AG04450 (cell line): ENCODE measurements around the gene EBP. TPM values are rescaled to one million over a fixed set of nuclear protein-coding genes. Genes with fewer than 3 reads are reported as not detected.
A peak's percentile ranks its signal among the peaks of the same experiment; 100 is the strongest.

Source experiments
- CTCF ChIA-PET: fragments of 300-600, 350-600 bp; formaldehyde crosslinking; extraction: SDS; loops from one replicate; lab custom pipeline; 2022; ENCODE audit warnings: antibody characterized with exemption, inconsistent platforms; lab: Charles Lee
- POLR2A ChIA-PET: fragments of 350-600 bp; formaldehyde crosslinking; extraction: SDS; loops from one replicate; lab custom pipeline; 2021; ENCODE audit warnings: antibody characterized with exemption, inconsistent platforms; lab: Yijun Ruan, JAX
- DNase-seq: peaks from one replicate; pipeline ENCODE4 v3.0.0-alpha.2; 2011; ENCODE audit warnings: low read depth, low spot score
- H3K27ac ChIP-seq: one replicate; pipeline ENCODE4 v1.5.1; 2012; ENCODE audit warnings: low read depth, low read length, control low read depth
- H3K27me3 ChIP-seq: one replicate; pipeline ENCODE4 v1.6.0; 2012; ENCODE audit warnings: low read length; ENCODE audit not compliant: control insufficient read depth, insufficient read depth
- H3K4me3 ChIP-seq: 2 replicates; pipeline ENCODE4 v1.5.1; 2011; ENCODE audit warnings: mild to moderate bottlenecking, low read depth, low read length, control low read depth
- H3K9me3 ChIP-seq: 2 replicates; pipeline ENCODE4 v1.5.1; 2012; ENCODE audit warnings: low read length; ENCODE audit not compliant: control insufficient read depth, insufficient read depth
- polyA minus RNA-seq: library from RNA; depleted of rRNA, polyadenylated mRNA; stranded (reverse); fragments of >200 nt; gene quantifications from 2 replicates; pipeline ENCODE4 v1.2.3, GENCODE V29; 2011; rRNA and poly(A)+ RNA removed
- polyA plus RNA-seq: library from polyadenylated mRNA; depleted of rRNA; stranded (reverse); fragments of >200 nt; gene quantifications from 2 replicates; pipeline ENCODE4 v1.2.3, GENCODE V29; 2011; rRNA removed
- TF ChIP-seq, protein P1 (sequence below): IDR thresholded peaks from 2 replicates; pipeline ENCODE4 v1.5.1; 2011; ENCODE audit warnings: low read depth, low read length, control low read depth, inconsistent platforms

The EBP gene
- polyA plus RNA-seq (19.8 and 23.8 TPM in 2 replicates), polyA minus RNA-seq (35.1 and 41.7 TPM in 2 replicates)

DNA sequence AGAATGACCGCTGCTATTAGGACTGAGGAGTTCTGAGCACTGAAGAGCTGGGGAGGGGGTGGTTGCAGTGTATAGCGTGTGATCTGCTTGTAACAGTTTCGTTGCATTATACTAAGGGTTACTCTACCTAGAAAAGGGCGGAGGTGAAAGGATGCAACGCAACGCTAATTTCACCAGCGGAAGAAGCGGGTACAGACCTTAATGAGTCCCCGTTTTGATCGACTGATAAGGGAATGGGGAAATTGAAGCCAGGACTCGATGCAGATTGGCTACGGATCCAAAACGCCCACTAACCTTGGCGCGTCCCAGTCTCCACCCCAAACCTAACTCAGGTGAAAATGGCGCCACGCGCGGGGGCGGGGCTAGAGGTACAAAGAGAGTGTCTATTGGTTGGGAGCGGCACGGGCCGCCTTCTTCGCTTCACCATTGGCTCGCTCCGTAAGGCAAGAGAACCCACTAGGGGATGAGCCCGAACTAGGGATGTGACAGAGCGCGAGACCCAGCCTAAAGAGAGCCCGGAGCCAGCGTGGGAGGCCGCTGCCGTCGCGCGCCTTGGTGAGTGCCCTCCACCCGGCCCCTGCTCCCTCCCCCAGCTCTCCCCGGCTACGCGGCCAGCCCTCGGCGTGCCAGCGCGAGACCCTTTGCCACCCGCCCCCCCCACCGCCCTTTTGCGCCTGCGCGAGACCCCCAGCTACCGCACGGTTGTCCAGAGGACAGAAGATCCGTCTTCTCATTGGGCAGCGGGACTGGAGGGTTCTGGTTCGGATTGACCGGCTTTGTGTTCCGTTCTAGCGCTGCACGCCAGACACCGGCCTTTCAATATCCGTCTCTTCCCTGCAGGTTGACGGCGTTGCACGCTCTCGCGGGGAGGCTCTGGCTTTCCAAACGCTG, at the start of gene EBP:
Gene EBP, plus strand, starts transcription at position 456 of the 891 bp plus-strand sequence. CDS start 1,964 bp downstream, outside the sequence.
- no peaks in the 10 kb centered on the region for H3K9me3 ChIP-seq
- TF ChIP-seq, protein P1, sequence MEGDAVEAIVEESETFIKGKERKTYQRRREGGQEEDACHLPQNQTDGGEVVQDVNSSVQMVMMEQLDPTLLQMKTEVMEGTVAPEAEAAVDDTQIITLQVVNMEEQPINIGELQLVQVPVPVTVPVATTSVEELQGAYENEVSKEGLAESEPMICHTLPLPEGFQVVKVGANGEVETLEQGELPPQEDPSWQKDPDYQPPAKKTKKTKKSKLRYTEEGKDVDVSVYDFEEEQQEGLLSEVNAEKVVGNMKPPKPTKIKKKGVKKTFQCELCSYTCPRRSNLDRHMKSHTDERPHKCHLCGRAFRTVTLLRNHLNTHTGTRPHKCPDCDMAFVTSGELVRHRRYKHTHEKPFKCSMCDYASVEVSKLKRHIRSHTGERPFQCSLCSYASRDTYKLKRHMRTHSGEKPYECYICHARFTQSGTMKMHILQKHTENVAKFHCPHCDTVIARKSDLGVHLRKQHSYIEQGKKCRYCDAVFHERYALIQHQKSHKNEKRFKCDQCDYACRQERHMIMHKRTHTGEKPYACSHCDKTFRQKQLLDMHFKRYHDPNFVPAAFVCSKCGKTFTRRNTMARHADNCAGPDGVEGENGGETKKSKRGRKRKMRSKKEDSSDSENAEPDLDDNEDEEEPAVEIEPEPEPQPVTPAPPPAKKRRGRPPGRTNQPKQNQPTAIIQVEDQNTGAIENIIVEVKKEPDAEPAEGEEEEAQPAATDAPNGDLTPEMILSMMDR: no peak
- CTCF ChIA-PET: interaction anchor here (0.6 kb wide), 1 partner anchor 55 kb away, joined by 3 read pairs; no protein-coding TSS in a partner anchor
- DNase-seq: peak; percentile 37
- H3K27me3 ChIP-seq: no peaks in the 10 kb centered on the region
- POLR2A ChIA-PET: interaction anchor here (0.6 to 0.7 kb wide), 2 partner anchors 57 to 495 kb away, joined by 3 to 4 read pairs; no protein-coding TSS in a partner anchor
- peak within 1 kb of the TSS; percentile 72 for H3K4me3 ChIP-seq
- H3K27ac ChIP-seq: no peak within 1 kb of the TSS

DNA sequence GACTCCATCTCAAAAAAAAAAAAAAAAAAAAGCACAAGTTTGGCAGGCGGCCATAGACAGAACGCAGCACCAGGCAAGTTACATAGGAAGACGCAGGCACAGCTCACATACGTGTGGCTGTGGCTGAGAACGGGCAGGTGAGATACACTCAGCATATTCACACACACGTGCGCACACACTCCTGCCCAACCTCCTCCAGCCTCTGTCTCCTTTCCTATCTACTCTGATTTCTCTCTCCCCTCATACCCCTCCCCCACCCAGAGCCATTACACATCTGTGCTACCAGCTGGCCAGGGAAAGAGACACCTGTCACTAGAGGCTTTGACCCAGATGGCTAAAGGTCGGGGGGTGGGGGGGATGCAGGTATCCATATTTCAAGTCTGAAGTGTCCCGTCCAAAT, 49.4 kb upstream of the EBP start:
- CTCF ChIA-PET: no interaction called here
- no peaks in the 10 kb centered on the region for H3K9me3 ChIP-seq
- no peak for DNase-seq
- no peak overlapping the region for H3K27ac ChIP-seq
- POLR2A ChIA-PET: no interaction called here
- no peaks in the 10 kb centered on the region for H3K27me3 ChIP-seq
- H3K4me3 ChIP-seq: no peak overlapping the region
- TF ChIP-seq, protein P1: no peak

DNA sequence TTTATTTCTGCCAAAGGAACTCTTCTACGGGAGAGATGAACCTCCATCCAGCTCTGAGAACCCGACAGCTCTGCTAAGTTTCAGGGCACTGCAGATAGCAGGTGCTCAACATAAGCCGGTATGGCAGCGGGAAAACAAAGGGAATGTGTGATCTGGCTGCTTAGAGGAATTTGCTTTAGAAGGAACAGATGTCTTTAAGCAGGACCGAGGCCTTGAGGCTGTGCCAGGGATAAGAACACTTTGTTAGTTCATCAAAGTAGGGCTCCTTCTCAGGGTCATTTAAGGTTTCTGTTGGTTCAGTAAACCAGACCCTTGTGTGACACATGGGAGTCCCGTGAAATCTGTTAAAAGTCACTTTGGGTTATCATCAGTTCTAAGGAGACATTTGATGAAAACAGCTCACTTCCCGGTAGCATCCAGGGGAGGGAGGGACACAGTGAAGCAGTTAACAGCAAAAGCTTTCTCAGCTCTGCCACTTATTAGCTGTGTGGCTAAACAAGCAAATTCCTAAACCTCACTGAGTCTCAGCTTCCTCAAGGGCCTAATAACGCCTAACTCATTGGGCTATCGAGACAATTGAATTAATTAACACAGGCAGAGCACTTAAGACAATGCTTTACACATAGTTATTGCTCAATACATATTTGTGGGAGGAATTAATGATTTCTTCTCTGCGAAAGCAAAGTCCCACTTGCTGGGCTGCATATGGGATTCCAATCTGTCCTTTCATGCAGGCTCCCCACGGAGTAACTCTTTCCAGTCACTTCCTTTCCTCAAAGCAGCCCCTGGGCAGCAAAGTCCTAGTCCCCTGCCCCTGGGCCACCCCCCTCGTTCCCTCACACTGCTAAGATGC, 48.5 kb upstream of the EBP start:
- DNase-seq: no peak
- POLR2A ChIA-PET: no interaction called here
- CTCF ChIA-PET: no interaction called here
- no peaks in the 10 kb centered on the region for H3K27me3 ChIP-seq
- H3K27ac ChIP-seq: no peak overlapping the region
- TF ChIP-seq, protein P1: no peak
- H3K9me3 ChIP-seq: no peaks in the 10 kb centered on the region
- no peak overlapping the region for H3K4me3 ChIP-seq

DNA sequence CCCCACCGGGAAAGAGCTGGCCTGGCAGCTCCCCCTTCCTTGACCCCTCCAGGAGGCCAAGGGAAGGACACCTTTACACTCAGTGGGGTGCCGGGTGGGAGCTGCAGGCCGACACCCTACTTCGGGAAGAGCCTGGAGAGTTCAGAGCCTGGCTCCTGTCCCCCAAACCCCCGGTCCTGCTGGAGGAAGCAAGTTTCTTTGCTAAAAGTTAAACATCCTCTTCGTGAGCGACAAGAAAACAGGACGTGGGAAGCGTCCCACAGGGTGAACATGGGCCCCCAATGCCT, 48.0 kb upstream of the EBP start:
- H3K27ac ChIP-seq: no peak overlapping the region
- DNase-seq: no peak
- CTCF ChIA-PET: no interaction called here
- H3K27me3 ChIP-seq: no peaks in the 10 kb centered on the region
- H3K9me3 ChIP-seq: no peaks in the 10 kb centered on the region
- TF ChIP-seq, protein P1: no peak
- POLR2A ChIA-PET: no interaction called here
- H3K4me3 ChIP-seq: no peak overlapping the region
